HEK293 (cell line): Measurements from ENCODE around the gene LCORL.

Source experiments
- EGR2 ChIP-seq: fragments of 450-650 bp; formaldehyde crosslinking; IDR thresholded peaks from 2 replicates; pipeline ENCODE4 v1.5.1; 2016; ENCODE audit warnings: low read depth, missing biosample characterization, missing genetic modification characterization
- HOXA7 ChIP-seq: sonication (generic); formaldehyde crosslinking; IDR thresholded peaks from 2 replicates; pipeline ENCODE4 v1.8.1; 2022; ENCODE audit warnings: missing genetic modification reagents, borderline replicate concordance
- PRDM1 ChIP-seq: fragments of 450-650 bp; formaldehyde crosslinking; IDR thresholded peaks from 2 replicates; pipeline ENCODE4; 2016; ENCODE audit warnings: missing biosample characterization, missing genetic modification characterization
- SCRT1 ChIP-seq: fragments of 450-650 bp; formaldehyde crosslinking; IDR thresholded peaks from 2 replicates; pipeline ENCODE4 v1.5.1; 2016; ENCODE audit warnings: missing biosample characterization, missing genetic modification characterization, borderline replicate concordance
- TRIM28 ChIP-seq: IDR thresholded peaks from 2 replicates; pipeline ENCODE4 v1.6.1; 2011; ENCODE audit warnings: low read length, control low read depth, borderline replicate concordance
- YY1 ChIP-seq: fragments of 450-650 bp; formaldehyde crosslinking; IDR thresholded peaks from 2 replicates; pipeline ENCODE4 v1.5.1; 2018; ENCODE audit warnings: missing biosample characterization, missing genetic modification characterization
- ZNF10 ChIP-seq: fragments of 450-650 bp; formaldehyde crosslinking; IDR thresholded peaks from 2 replicates; pipeline ENCODE4 v1.5.1; 2017; ENCODE audit warnings: missing biosample characterization, missing genetic modification characterization
- ZNF138 ChIP-seq: fragments of 450-650 bp; formaldehyde crosslinking; IDR thresholded peaks from 2 replicates; pipeline ENCODE4 v1.5.1; 2016; ENCODE audit warnings: missing biosample characterization, missing genetic modification characterization, borderline replicate concordance
- ZNF214 ChIP-seq: fragments of 450-650 bp; formaldehyde crosslinking; IDR thresholded peaks from 2 replicates; pipeline ENCODE4 v1.5.1; 2017; ENCODE audit warnings: missing biosample characterization, mild to moderate bottlenecking, missing genetic modification characterization, borderline replicate concordance
- ZNF239 ChIP-seq: fragments of 450-650 bp; formaldehyde crosslinking; IDR thresholded peaks from 2 replicates; pipeline ENCODE4 v1.5.1; 2016; ENCODE audit warnings: missing biosample characterization, missing genetic modification characterization
- ZNF473 ChIP-seq: fragments of 450-650 bp; formaldehyde crosslinking; IDR thresholded peaks from 2 replicates; pipeline ENCODE4 v1.5.1; 2017; ENCODE audit warnings: missing biosample characterization, missing genetic modification characterization
- ZNF530 ChIP-seq: fragments of 450-650 bp; formaldehyde crosslinking; IDR thresholded peaks from 2 replicates; pipeline ENCODE4 v1.5.1; 2016; ENCODE audit warnings: low read depth, missing biosample characterization, missing genetic modification characterization
- ZNF623 ChIP-seq: fragments of 450-650 bp; formaldehyde crosslinking; IDR thresholded peaks from 2 replicates; pipeline ENCODE4 v1.5.1; 2016; ENCODE audit warnings: missing biosample characterization, missing genetic modification characterization
- ZNF654 ChIP-seq: fragments of 450-650 bp; formaldehyde crosslinking; IDR thresholded peaks from 2 replicates; pipeline ENCODE4 v1.5.1; 2016; ENCODE audit warnings: low read depth, missing biosample characterization, missing genetic modification characterization
- ZNF658 ChIP-seq: fragments of 450-650 bp; formaldehyde crosslinking; IDR thresholded peaks from 2 replicates; pipeline ENCODE4; 2016; ENCODE audit warnings: missing biosample characterization, missing genetic modification characterization
- ZNF660 ChIP-seq: fragments of 450-650 bp; IDR thresholded peaks from 2 replicates; pipeline ENCODE4 v1.5.1; 2018; ENCODE audit warnings: missing biosample characterization, mild to moderate bottlenecking, missing genetic modification characterization
- ZNF664 ChIP-seq: fragments of 450-650 bp; formaldehyde crosslinking; IDR thresholded peaks from 2 replicates; pipeline ENCODE4 v1.5.1; 2016; ENCODE audit warnings: missing biosample characterization, missing genetic modification characterization
- ZNF701 ChIP-seq: fragments of 450-650 bp; formaldehyde crosslinking; IDR thresholded peaks from 2 replicates; pipeline ENCODE4 v1.5.1; 2016; ENCODE audit warnings: missing biosample characterization, missing genetic modification characterization
- ZNF792 ChIP-seq: fragments of 450-650 bp; formaldehyde crosslinking; IDR thresholded peaks from 2 replicates; pipeline ENCODE4 v1.5.1; 2016; ENCODE audit warnings: missing biosample characterization, missing genetic modification characterization
- TF ChIP-seq, protein P1 (sequence below): fragments of 450-650 bp; formaldehyde crosslinking; IDR thresholded peaks from 2 replicates; pipeline ENCODE4 v1.5.1; 2016; ENCODE audit warnings: missing biosample characterization, missing genetic modification characterization
- TF ChIP-seq, protein P2 (sequence below): fragments of 450-650 bp; formaldehyde crosslinking; IDR thresholded peaks from 2 replicates; pipeline ENCODE4 v1.5.1; 2016; ENCODE audit warnings: missing biosample characterization, missing genetic modification characterization
- TF ChIP-seq, protein P3 (sequence below): fragments of 450-650 bp; formaldehyde crosslinking; IDR thresholded peaks from 2 replicates; pipeline ENCODE4 v1.5.1; 2016; ENCODE audit warnings: missing biosample characterization, missing genetic modification characterization
- TF ChIP-seq, protein P4 (sequence below): fragments of 450-650 bp; formaldehyde crosslinking; IDR thresholded peaks from 2 replicates; pipeline ENCODE4 v1.5.1; 2017; ENCODE audit warnings: missing biosample characterization, missing genetic modification characterization
- TF ChIP-seq, protein P5 (sequence below): fragments of 450-650 bp; formaldehyde crosslinking; IDR thresholded peaks from 2 replicates; pipeline ENCODE4 v1.5.1; 2017; ENCODE audit warnings: missing biosample characterization, missing genetic modification characterization
- TF ChIP-seq, protein P6 (sequence below): fragments of 450-650 bp; formaldehyde crosslinking; IDR thresholded peaks from 2 replicates; pipeline ENCODE4 v1.5.1; 2016; ENCODE audit warnings: missing biosample characterization, missing genetic modification characterization
- TF ChIP-seq, protein P7 (sequence below): fragments of 450-650 bp; formaldehyde crosslinking; IDR thresholded peaks from 2 replicates; pipeline ENCODE4 v1.5.1; 2016; ENCODE audit warnings: missing biosample characterization, missing genetic modification characterization, low read depth

LCORL gene

DNA sequence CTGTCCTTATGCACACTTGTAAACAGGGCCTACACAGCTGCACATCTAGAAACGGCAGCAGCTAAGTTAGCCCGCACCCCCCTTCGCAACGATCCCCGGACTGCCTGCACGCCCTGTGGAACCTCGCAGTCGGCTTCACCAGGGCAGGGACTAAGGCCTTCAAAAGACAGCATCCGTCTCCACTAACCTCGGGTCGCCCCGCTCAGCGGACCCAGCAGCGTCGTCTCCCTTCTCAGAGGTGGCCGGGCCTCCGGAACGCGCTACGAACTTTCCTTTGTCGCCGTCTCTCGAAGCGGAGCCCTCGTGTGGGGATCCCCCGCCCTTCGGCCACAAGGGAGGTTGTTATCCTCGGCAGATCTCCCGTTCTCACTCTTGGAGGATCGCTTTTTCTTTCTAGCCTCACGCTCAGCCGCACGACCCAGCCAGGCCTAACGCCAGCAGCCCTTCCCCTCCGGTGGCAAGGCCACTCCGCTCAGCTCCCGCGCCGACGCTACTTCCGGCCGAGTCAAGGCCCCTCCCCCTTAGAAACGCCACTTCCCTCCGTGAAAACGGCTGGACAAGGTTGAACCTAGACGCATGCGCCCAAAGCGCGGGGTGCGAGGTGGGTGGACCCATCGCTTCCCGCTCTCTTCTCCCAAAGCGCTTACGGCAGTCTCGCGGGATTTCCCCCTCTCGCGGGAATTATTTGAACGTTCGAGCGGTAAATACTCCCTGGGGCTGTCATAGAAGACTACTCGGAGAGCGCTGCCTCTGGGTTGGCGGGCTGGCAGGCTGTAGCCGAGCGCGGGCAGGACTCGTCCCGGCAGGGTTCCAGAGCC is 211.1 kb downstream of the LCORL start, which contains the start of the genes DCAF16 and NCAPG (continued):
- TF ChIP-seq ZNF654 (tag by site-specific recombination) (no peak), ZNF660 (tag by site-specific recombination) (peak; percentile 14; the same call in 1 of the 2 replicates), ZNF701 (tag by site-specific recombination) (no peak), ZNF623 (no peak), ZNF658 (tag by site-specific recombination) (no peak), ZNF664 (tag by site-specific recombination) (no peak), SCRT1 (tag by site-specific recombination) (0 out of 2 replicates have a peak, but pooled peaks have one; percentile 36), ZNF792 (no peak), HOXA7 (CRISPR knock-in tag) (no peak), YY1 (no peak), ZNF10 (no peak), ZNF138 (tag by site-specific recombination) (no peak), EGR2 (tag by site-specific recombination) (no peak), TRIM28 (peak; percentile 74; the same call in 1 of the 2 replicates), ZNF530 (tag by site-specific recombination) (no peak), ZNF239 (no peak), PRDM1 (0 out of 2 replicates have a peak, but pooled peaks have one; percentile 26), ZNF214 (tag by site-specific recombination) (no peak), ZNF473 (tag by site-specific recombination) (no peak)
- TF ChIP-seq, protein P1, sequence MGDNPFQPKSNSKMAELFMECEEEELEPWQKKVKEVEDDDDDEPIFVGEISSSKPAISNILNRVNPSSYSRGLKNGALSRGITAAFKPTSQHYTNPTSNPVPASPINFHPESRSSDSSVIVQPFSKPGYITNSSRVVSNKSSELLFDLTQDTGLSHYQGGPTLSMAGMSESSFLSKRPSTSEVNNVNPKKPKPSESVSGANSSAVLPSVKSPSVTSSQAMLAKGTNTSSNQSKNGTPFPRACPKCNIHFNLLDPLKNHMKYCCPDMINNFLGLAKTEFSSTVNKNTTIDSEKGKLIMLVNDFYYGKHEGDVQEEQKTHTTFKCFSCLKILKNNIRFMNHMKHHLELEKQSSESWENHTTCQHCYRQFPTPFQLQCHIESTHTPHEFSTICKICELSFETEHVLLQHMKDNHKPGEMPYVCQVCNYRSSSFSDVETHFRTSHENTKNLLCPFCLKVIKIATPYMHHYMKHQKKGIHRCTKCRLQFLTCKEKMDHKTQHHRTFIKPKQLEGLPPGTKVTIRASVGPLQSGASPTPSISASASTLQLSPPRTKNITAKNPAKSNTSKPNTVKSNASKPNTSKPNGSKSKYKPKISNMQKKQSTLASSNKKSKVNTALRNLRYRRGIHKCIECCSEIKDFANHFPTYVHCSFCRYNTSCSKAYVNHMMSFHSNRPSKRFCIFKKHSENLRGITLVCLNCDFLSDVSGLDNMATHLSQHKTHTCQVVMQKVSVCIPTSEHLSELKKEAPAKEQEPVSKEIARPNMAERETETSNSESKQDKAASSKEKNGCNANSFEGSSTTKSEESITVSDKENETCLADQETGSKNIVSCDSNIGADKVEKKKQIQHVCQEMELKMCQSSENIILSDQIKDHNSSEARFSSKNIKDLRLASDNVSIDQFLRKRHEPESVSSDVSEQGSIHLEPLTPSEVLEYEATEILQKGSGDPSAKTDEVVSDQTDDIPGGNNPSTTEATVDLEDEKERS (tag by site-specific recombination), result no peak
- TF ChIP-seq, protein P2, sequence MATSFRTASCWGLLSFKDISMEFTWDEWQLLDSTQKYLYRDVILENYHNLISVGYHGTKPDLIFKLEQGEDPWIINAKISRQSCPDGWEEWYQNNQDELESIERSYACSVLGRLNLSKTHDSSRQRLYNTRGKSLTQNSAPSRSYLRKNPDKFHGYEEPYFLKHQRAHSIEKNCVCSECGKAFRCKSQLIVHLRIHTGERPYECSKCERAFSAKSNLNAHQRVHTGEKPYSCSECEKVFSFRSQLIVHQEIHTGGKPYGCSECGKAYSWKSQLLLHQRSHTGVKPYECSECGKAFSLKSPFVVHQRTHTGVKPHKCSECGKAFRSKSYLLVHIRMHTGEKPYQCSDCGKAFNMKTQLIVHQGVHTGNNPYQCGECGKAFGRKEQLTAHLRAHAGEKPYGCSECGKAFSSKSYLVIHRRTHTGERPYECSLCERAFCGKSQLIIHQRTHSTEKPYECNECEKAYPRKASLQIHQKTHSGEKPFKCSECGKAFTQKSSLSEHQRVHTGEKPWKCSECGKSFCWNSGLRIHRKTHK (tag by site-specific recombination), result no peak
- TF ChIP-seq, protein P3, sequence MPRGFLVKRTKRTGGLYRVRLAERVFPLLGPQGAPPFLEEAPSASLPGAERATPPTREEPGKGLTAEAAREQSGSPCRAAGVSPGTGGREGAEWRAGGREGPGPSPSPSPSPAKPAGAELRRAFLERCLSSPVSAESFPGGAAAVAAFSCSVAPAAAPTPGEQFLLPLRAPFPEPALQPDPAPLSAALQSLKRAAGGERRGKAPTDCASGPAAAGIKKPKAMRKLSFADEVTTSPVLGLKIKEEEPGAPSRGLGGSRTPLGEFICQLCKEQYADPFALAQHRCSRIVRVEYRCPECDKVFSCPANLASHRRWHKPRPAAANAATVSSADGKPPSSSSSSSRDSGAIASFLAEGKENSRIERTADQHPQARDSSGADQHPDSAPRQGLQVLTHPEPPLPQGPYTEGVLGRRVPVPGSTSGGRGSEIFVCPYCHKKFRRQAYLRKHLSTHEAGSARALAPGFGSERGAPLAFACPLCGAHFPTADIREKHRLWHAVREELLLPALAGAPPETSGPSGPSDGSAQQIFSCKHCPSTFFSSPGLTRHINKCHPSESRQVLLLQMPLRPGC (tag by site-specific recombination), result no peak
- TF ChIP-seq, protein P4, sequence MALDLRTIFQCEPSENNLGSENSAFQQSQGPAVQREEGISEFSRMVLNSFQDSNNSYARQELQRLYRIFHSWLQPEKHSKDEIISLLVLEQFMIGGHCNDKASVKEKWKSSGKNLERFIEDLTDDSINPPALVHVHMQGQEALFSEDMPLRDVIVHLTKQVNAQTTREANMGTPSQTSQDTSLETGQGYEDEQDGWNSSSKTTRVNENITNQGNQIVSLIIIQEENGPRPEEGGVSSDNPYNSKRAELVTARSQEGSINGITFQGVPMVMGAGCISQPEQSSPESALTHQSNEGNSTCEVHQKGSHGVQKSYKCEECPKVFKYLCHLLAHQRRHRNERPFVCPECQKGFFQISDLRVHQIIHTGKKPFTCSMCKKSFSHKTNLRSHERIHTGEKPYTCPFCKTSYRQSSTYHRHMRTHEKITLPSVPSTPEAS (tag by site-specific recombination), result no peak
- TF ChIP-seq, protein P5, sequence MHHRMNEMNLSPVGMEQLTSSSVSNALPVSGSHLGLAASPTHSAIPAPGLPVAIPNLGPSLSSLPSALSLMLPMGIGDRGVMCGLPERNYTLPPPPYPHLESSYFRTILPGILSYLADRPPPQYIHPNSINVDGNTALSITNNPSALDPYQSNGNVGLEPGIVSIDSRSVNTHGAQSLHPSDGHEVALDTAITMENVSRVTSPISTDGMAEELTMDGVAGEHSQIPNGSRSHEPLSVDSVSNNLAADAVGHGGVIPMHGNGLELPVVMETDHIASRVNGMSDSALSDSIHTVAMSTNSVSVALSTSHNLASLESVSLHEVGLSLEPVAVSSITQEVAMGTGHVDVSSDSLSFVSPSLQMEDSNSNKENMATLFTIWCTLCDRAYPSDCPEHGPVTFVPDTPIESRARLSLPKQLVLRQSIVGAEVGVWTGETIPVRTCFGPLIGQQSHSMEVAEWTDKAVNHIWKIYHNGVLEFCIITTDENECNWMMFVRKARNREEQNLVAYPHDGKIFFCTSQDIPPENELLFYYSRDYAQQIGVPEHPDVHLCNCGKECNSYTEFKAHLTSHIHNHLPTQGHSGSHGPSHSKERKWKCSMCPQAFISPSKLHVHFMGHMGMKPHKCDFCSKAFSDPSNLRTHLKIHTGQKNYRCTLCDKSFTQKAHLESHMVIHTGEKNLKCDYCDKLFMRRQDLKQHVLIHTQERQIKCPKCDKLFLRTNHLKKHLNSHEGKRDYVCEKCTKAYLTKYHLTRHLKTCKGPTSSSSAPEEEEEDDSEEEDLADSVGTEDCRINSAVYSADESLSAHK (tag by site-specific recombination), result no peak
- TF ChIP-seq, protein P6, sequence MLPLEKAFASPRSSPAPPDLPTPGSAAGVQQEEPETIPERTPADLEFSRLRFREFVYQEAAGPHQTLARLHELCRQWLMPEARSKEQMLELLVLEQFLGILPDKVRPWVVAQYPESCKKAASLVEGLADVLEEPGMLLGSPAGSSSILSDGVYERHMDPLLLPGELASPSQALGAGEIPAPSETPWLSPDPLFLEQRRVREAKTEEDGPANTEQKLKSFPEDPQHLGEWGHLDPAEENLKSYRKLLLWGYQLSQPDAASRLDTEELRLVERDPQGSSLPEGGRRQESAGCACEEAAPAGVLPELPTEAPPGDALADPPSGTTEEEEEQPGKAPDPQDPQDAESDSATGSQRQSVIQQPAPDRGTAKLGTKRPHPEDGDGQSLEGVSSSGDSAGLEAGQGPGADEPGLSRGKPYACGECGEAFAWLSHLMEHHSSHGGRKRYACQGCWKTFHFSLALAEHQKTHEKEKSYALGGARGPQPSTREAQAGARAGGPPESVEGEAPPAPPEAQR, result no peak
- TF ChIP-seq, protein P7, sequence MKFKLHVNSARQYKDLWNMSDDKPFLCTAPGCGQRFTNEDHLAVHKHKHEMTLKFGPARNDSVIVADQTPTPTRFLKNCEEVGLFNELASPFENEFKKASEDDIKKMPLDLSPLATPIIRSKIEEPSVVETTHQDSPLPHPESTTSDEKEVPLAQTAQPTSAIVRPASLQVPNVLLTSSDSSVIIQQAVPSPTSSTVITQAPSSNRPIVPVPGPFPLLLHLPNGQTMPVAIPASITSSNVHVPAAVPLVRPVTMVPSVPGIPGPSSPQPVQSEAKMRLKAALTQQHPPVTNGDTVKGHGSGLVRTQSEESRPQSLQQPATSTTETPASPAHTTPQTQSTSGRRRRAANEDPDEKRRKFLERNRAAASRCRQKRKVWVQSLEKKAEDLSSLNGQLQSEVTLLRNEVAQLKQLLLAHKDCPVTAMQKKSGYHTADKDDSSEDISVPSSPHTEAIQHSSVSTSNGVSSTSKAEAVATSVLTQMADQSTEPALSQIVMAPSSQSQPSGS, result no peak
